Measurements from ENCODE around the gene CCL3. TPM values are rescaled to one million over a fixed set of nuclear protein-coding genes. Genes with fewer than 3 reads are reported as not detected.
"Not testable (repeated sequence)": the region's sequence is repeated elsewhere in the genome, so short reads cannot be mapped to it uniquely, and the experiment has no call there.

The CCL3 gene
- polyA plus RNA-seq, 1 of the 3 experiments (the other 2 are of a cell fraction): not detected

GRCh38 chr17:36114971-36115648 lies 25.2 kb upstream of the CCL3 start:
- POLR2A ChIA-PET; H3K4me3 ChIP-seq (ENCODE audit: low read depth in 2 of 2, low read length in 1 of 2); DNase-seq; H3K9ac ChIP-seq; H3K27me3 ChIP-seq (ENCODE audit: insufficient read depth); H3K27ac ChIP-seq (ENCODE audit: low read depth in 2 of 2, low read length in 1 of 2); H4K20me1 ChIP-seq (ENCODE audit: insufficient read depth); H2AFZ ChIP-seq (ENCODE audit: low read depth); CTCF ChIA-PET; H3K79me2 ChIP-seq (ENCODE audit: insufficient read depth); H3K4me2 ChIP-seq; H3K9me3 ChIP-seq; H3F3A ChIP-seq (replicated peaks; ENCODE audit: insufficient read depth); H3K36me3 ChIP-seq (replicated peaks in 1 of 2; ENCODE audit: control insufficient read depth in 1 of 2, insufficient read depth in 2 of 2, low read length in 1 of 2); H3K4me1 ChIP-seq (ENCODE audit: control insufficient read depth in 1 of 2, insufficient read depth in 2 of 2, low read depth in 1 of 2, low read length in 1 of 2); H3K9me2 ChIP-seq: not testable (repeated sequence)
- 3% methylated on average over 5 of the region's 5 CpGs for WGBS (ENCODE audit: low lambda C conversion rate)

GRCh38 chr17:36113131-36113530 lies 23.2 kb upstream of the CCL3 start:
- H3K9ac ChIP-seq; H2AFZ ChIP-seq (ENCODE audit: low read depth); POLR2A ChIA-PET; H3K9me3 ChIP-seq; H3K36me3 ChIP-seq (replicated peaks in 1 of 2; ENCODE audit: control insufficient read depth in 1 of 2, insufficient read depth in 2 of 2, low read length in 1 of 2); CTCF ChIA-PET; H3F3A ChIP-seq (replicated peaks; ENCODE audit: insufficient read depth); H3K79me2 ChIP-seq (ENCODE audit: insufficient read depth); H3K27ac ChIP-seq (ENCODE audit: low read depth in 2 of 2, low read length in 1 of 2); H3K4me1 ChIP-seq (ENCODE audit: control insufficient read depth in 1 of 2, insufficient read depth in 2 of 2, low read depth in 1 of 2, low read length in 1 of 2); H4K20me1 ChIP-seq (ENCODE audit: insufficient read depth); DNase-seq; H3K9me2 ChIP-seq; H3K4me3 ChIP-seq (ENCODE audit: low read depth in 2 of 2, low read length in 1 of 2); H3K4me2 ChIP-seq: not testable (repeated sequence)
- 0% methylated on average over 1 of the region's 1 CpG for WGBS (ENCODE audit: low lambda C conversion rate)
- H3K27me3 ChIP-seq (ENCODE audit: insufficient read depth): peaks cover 11% of the 10 kb centered on the region; the same call in 1 of the 2 replicates

GRCh38 chr17:36112572-36112971 lies 22.6 kb upstream of the CCL3 start:
- Histone ChIP-seq H3K4me1 (ENCODE audit: control insufficient read depth in 1 of 2, insufficient read depth in 2 of 2, low read depth in 1 of 2, low read length in 1 of 2) (no peaks in the 10 kb centered on the region), H4K20me1 (ENCODE audit: insufficient read depth) (no peaks in the 10 kb centered on the region), H3K4me3 (ENCODE audit: low read depth in 2 of 2, low read length in 1 of 2) (no peak overlapping the region), H2AFZ (ENCODE audit: low read depth) (no peak overlapping the region), H3K79me2 (ENCODE audit: insufficient read depth) (no peaks in the 10 kb centered on the region), H3K27me3 (ENCODE audit: insufficient read depth) (peaks cover 11% of the 10 kb centered on the region; the same call in 1 of the 2 replicates), H3K9me3 (no peaks in the 10 kb centered on the region), H3K9me2 (no peaks in the 10 kb centered on the region), H3K36me3 (replicated peaks in 1 of 2; ENCODE audit: control insufficient read depth in 1 of 2, insufficient read depth in 2 of 2, low read length in 1 of 2) (no peaks in the 10 kb centered on the region), H3K4me2 (no peak overlapping the region), H3K27ac (ENCODE audit: low read depth in 2 of 2, low read length in 1 of 2) (no peak overlapping the region), H3F3A (replicated peaks; ENCODE audit: insufficient read depth) (no peaks in the 10 kb centered on the region), H3K9ac (no peak overlapping the region)
- no peak for DNase-seq
- no peak for TF ChIP-seq EP300 (IDR thresholded peaks at IDR 0.05; ENCODE audit: borderline replicate concordance in 1 of 2, low read depth in 1 of 2, low read length in 1 of 2)
- TF ChIP-seq PBX3 (IDR thresholded peaks at IDR 0.05): no peak
- TF ChIP-seq NFIC (IDR thresholded peaks at IDR 0.05; ENCODE audit: borderline replicate concordance): no peak
- no peak for TF ChIP-seq GATA2 (CRISPR knock-in tag; IDR thresholded peaks at IDR 0.05)
- TF ChIP-seq RXRA (IDR thresholded peaks at IDR 0.05; ENCODE audit: borderline replicate concordance, low read depth): no peak
- TF ChIP-seq FOSL2 (IDR thresholded peaks at IDR 0.05; ENCODE audit: borderline replicate concordance, low read depth): no peak
- TF ChIP-seq REST (IDR thresholded peaks at IDR 0.05; ENCODE audit: low read depth, low read length): no peak
- TF ChIP-seq JUND (IDR thresholded peaks at IDR 0.05): no peak
- no peak for TF ChIP-seq FOXM1 (IDR thresholded peaks at IDR 0.05; ENCODE audit: low read depth)
- TF ChIP-seq USF1 (IDR thresholded peaks at IDR 0.05; ENCODE audit: borderline replicate concordance, low read depth): no peak
- no peak for TF ChIP-seq MEF2A (IDR thresholded peaks at IDR 0.05; ENCODE audit: borderline replicate concordance, low read depth)
- TF ChIP-seq ELF1 (IDR thresholded peaks at IDR 0.05): no peak
- TF ChIP-seq SIN3A (IDR thresholded peaks at IDR 0.05; ENCODE audit: borderline replicate concordance, low read depth, low read length): no peak
- no peak for TF ChIP-seq EZH2phosphoT487 (IDR thresholded peaks at IDR 0.05; ENCODE audit: borderline replicate concordance, low read depth)
- ChIA-PET POLR2A (no interaction called here), CTCF (no interaction called here)

All from SK-N-SH (cell line).